Loucy (cell line): ENCODE results near the gene ACOT13.

ENCODE experiments used
- EZH2phosphoT487 ChIP-seq: fragments of 200-600 bp; IDR thresholded peaks from 2 replicates; pipeline ENCODE4 v1.6.1; 2018; ENCODE audit warnings: antibody characterized with exemption, mild to moderate bottlenecking, moderate library complexity, borderline replicate concordance
- TF ChIP-seq, protein P1 (sequence below): fragments of 200-600 bp; sonication (generic); conservative IDR thresholded peaks from 2 replicates; pipeline ENCODE4 v1.5.1; 2014; ENCODE audit warnings: mild to moderate bottlenecking, antibody characterized with exemption, low read length

DNA sequence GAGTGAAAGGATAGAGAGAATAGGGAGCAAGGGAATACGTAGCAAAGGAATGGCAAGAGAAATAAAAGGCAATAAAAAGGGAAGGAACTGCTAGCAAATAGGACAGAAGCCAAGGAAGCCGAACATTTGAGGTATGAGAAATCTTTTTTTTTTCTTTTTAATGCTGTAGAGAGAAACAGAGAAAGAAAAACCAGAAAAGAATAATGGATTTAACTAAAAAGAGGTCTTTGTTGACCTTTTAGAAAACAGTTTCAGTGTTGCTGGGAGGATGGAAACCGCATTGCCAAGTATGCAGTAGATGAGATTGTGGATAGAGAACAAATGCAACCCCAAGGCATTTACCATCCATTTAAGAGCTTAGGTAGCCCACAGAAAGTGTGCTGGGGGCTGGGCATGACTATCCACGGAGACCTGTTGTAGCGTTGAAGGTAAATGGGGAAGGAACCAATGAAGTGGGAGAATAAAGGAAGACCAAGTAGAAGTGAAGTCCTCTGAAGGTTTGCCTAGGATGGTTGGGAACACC, 75.4 kb downstream of the ACOT13 start:
- TF ChIP-seq, protein P1, sequence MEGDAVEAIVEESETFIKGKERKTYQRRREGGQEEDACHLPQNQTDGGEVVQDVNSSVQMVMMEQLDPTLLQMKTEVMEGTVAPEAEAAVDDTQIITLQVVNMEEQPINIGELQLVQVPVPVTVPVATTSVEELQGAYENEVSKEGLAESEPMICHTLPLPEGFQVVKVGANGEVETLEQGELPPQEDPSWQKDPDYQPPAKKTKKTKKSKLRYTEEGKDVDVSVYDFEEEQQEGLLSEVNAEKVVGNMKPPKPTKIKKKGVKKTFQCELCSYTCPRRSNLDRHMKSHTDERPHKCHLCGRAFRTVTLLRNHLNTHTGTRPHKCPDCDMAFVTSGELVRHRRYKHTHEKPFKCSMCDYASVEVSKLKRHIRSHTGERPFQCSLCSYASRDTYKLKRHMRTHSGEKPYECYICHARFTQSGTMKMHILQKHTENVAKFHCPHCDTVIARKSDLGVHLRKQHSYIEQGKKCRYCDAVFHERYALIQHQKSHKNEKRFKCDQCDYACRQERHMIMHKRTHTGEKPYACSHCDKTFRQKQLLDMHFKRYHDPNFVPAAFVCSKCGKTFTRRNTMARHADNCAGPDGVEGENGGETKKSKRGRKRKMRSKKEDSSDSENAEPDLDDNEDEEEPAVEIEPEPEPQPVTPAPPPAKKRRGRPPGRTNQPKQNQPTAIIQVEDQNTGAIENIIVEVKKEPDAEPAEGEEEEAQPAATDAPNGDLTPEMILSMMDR, result no peak
- TF ChIP-seq EZH2phosphoT487, result no peak
